Measurements from ENCODE around the gene ERLEC1. TPM values are rescaled to one million over a fixed set of nuclear protein-coding genes. Genes with fewer than 3 reads are reported as not detected.

The ERLEC1 gene
- total RNA-seq, 1 experiment from 2014 or later = 35.7 TPM

DNA sequence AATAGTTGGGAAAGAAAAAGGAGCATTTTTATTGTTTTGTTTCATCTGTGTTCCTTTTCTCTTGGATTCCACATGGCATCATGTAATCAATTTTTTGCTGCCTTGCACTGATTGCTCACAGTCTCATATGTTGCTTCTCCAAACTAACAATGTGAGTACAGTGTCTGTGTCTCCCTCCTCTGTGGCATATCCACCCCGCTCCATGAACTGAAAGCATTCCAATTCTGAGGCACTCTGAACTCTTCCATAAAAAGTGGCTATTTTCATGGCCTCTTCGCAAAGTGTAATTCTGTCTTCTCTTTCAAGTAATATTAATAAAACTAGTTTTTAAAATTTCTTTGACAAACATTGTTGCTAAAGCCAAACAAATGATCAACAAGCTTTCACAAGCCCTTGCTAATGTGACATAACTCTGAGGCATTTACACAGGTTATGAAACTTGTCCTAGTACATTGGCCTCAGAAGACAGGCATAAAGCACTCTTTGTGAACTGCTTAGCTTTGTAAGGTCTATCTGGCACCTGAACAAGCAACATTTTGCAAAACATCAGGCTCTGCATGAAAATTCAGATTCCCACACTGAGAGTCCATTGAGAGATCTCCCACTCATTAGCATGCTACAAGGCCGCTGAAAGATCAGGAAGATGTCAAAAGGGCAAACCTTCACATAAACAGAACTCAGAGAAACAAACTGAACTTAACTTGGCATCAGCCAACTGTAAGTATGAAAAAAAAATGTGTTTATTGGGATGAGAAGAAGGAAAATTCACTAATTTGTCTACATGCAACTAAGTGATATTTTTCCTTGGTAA lies 39.9 kb downstream of the ERLEC1 start:
- H3K4me1 ChIP-seq (replicated peaks; ENCODE audit: insufficient read depth) = no peaks in the 10 kb centered on the region
- no peak overlapping the region for H3K4me2 ChIP-seq
- H3F3A ChIP-seq (ENCODE audit: insufficient read depth, low read depth) = peaks cover 4% of the 10 kb centered on the region; the same call in 1 of the 2 replicates
- ChIA-PET CTCF (no interaction called here), POLR2A (ENCODE audit: unreplicated experiment) (no interaction called here)
- H3K9me2 ChIP-seq (ENCODE audit: insufficient read depth) = no peaks in the 10 kb centered on the region
- H3K4me3 ChIP-seq = no peak overlapping the region
- no peak for TF ChIP-seq EZH2 (IDR thresholded peaks at IDR 0.05; ENCODE audit: low read depth)
- H3K27me3 ChIP-seq (ENCODE audit: insufficient read depth, low read depth) = no peaks in the 10 kb centered on the region
- no TSS peak for BruUV-seq (replicated peaks)
- no peaks in the 10 kb centered on the region; the same call in 1 of the 2 replicates for H4K20me1 ChIP-seq (ENCODE audit: insufficient read depth)
- H3K79me2 ChIP-seq (ENCODE audit: low read depth) = no peaks in the 10 kb centered on the region
- intact Hi-C loops (cut with micrococcal nuclease; ENCODE audit: unreplicated experiment) = no loop called here
- peak in 1 of 2 experiments; percentile 39 for DNase-seq
- no peak overlapping the region for H3K27ac ChIP-seq
- H3K9me3 ChIP-seq (ENCODE audit: insufficient read depth, low read depth) = no peaks in the 10 kb centered on the region
- no peaks in the 10 kb centered on the region for H3K36me3 ChIP-seq (ENCODE audit: low read depth)
- H2AFZ ChIP-seq = no peak overlapping the region

GRCh38 chr2:53827398-53828175 lies 40.7 kb downstream of the ERLEC1 start:
- H2AFZ ChIP-seq = no peak overlapping the region
- no peak overlapping the region for H3K4me2 ChIP-seq
- H4K20me1 ChIP-seq (ENCODE audit: insufficient read depth) = no peaks in the 10 kb centered on the region; the same call in 1 of the 2 replicates
- no peaks in the 10 kb centered on the region for H3K36me3 ChIP-seq (ENCODE audit: low read depth)
- H3F3A ChIP-seq (ENCODE audit: insufficient read depth, low read depth) = peaks cover 4% of the 10 kb centered on the region; the same call in 1 of the 2 replicates
- no peaks in the 10 kb centered on the region for H3K9me2 ChIP-seq (ENCODE audit: insufficient read depth)
- H3K4me3 ChIP-seq = no peak overlapping the region
- no TSS peak for BruUV-seq (replicated peaks)
- H3K27ac ChIP-seq = no peak overlapping the region
- no peak for DNase-seq
- H3K9me3 ChIP-seq (ENCODE audit: insufficient read depth, low read depth) = no peaks in the 10 kb centered on the region
- no peaks in the 10 kb centered on the region for H3K79me2 ChIP-seq (ENCODE audit: low read depth)
- ChIA-PET CTCF (no interaction called here), POLR2A (ENCODE audit: unreplicated experiment) (no interaction called here)
- intact Hi-C loops (cut with micrococcal nuclease; ENCODE audit: unreplicated experiment) = no loop called here
- no peaks in the 10 kb centered on the region for H3K27me3 ChIP-seq (ENCODE audit: insufficient read depth, low read depth)
- no peak for TF ChIP-seq EZH2 (IDR thresholded peaks at IDR 0.05; ENCODE audit: low read depth)
- H3K4me1 ChIP-seq (replicated peaks; ENCODE audit: insufficient read depth) = no peaks in the 10 kb centered on the region

GRCh38 chr2:53828331-53828730 lies 41.5 kb downstream of the ERLEC1 start:
- no peaks in the 10 kb centered on the region for H3K9me2 ChIP-seq (ENCODE audit: insufficient read depth)
- no peak for DNase-seq
- H3K9me3 ChIP-seq (ENCODE audit: insufficient read depth, low read depth) = no peaks in the 10 kb centered on the region
- POLR2A ChIA-PET (ENCODE audit: unreplicated experiment) = interaction anchor here (0.7 kb wide), 1 partner anchor 27 kb away, joined by 3 read pairs; no protein-coding TSS in a partner anchor
- no peak overlapping the region for H3K27ac ChIP-seq
- peaks cover 4% of the 10 kb centered on the region; the same call in 1 of the 2 replicates for H3F3A ChIP-seq (ENCODE audit: insufficient read depth, low read depth)
- H3K27me3 ChIP-seq (ENCODE audit: insufficient read depth, low read depth) = no peaks in the 10 kb centered on the region
- H3K4me3 ChIP-seq = no peak overlapping the region
- H2AFZ ChIP-seq = no peak overlapping the region
- no peaks in the 10 kb centered on the region for H3K79me2 ChIP-seq (ENCODE audit: low read depth)
- no peaks in the 10 kb centered on the region for H3K36me3 ChIP-seq (ENCODE audit: low read depth)
- no peak overlapping the region for H3K4me2 ChIP-seq
- no peaks in the 10 kb centered on the region; the same call in 1 of the 2 replicates for H4K20me1 ChIP-seq (ENCODE audit: insufficient read depth)
- no TSS peak for BruUV-seq (replicated peaks)
- no peak for TF ChIP-seq EZH2 (IDR thresholded peaks at IDR 0.05; ENCODE audit: low read depth)
- TF ChIP-seq, protein P1, sequence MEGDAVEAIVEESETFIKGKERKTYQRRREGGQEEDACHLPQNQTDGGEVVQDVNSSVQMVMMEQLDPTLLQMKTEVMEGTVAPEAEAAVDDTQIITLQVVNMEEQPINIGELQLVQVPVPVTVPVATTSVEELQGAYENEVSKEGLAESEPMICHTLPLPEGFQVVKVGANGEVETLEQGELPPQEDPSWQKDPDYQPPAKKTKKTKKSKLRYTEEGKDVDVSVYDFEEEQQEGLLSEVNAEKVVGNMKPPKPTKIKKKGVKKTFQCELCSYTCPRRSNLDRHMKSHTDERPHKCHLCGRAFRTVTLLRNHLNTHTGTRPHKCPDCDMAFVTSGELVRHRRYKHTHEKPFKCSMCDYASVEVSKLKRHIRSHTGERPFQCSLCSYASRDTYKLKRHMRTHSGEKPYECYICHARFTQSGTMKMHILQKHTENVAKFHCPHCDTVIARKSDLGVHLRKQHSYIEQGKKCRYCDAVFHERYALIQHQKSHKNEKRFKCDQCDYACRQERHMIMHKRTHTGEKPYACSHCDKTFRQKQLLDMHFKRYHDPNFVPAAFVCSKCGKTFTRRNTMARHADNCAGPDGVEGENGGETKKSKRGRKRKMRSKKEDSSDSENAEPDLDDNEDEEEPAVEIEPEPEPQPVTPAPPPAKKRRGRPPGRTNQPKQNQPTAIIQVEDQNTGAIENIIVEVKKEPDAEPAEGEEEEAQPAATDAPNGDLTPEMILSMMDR (conservative IDR thresholded peaks at IDR 0.05) = no peak
- intact Hi-C loops (cut with micrococcal nuclease; ENCODE audit: unreplicated experiment) = no loop called here
- no peaks in the 10 kb centered on the region for H3K4me1 ChIP-seq (replicated peaks; ENCODE audit: insufficient read depth)
- CTCF ChIA-PET = no interaction called here

Measured in PC-9 (cell line).